HG03139 (cell line): ENCODE measurements around the gene TMED4.

Experiments
- ATAC-seq: cut with Tn5 transposase; IDR thresholded peaks from one replicate; pipeline ENCODE4 v1.9.1; 2021; ENCODE audit not compliant: unreplicated experiment

TMED4 gene

GRCh38 chr7:44541028-44541869 is 40.8 kb downstream of the TMED4 start, which contains the start of gene NPC1L1:
Gene NPC1L1, minus strand, starts transcription at chr7:44541330. Its CDS starts 71 bp downstream, at chr7:44541259.
- no peak for ATAC-seq

- no peak for ATAC-seq
Observed at GRCh38 chr7:44540592-44541027, 41.4 kb downstream of the TMED4 start.

- ATAC-seq: no peak
Observed at GRCh38 chr7:44539669-44540506, 42.1 kb downstream of the TMED4 start.

- ATAC-seq: no peak
Observed at GRCh38 chr7:44538798-44539668, 43.0 kb downstream of the TMED4 start.

GRCh38 chr7:44538093-44538797 is 43.8 kb downstream of the TMED4 start:
- ATAC-seq: no peak

GRCh38 chr7:44537442-44537841 is 44.6 kb downstream of the TMED4 start:
- no peak for ATAC-seq

GRCh38 chr7:44536090-44536489 is 45.9 kb downstream of the TMED4 start:
- no peak for ATAC-seq

GRCh38 chr7:44535348-44536064 is 46.5 kb downstream of the TMED4 start:
- ATAC-seq: no peak

GRCh38 chr7:44534501-44534900 is 47.5 kb downstream of the TMED4 start:
- no peak for ATAC-seq

GRCh38 chr7:44534087-44534486 is 47.9 kb downstream of the TMED4 start:
- no peak for ATAC-seq

- no peak for ATAC-seq
Observed at GRCh38 chr7:44533301-44534055, 48.6 kb downstream of the TMED4 start.

GRCh38 chr7:44531421-44532380 is 50.3 kb downstream of the TMED4 start:
- no peak for ATAC-seq

GRCh38 chr7:44530990-44531389 is 51.0 kb downstream of the TMED4 start:
- ATAC-seq: no peak
